ENCODE data around the gene PTTG2. TPM values are rescaled to one million over a fixed set of nuclear protein-coding genes. Genes with fewer than 3 reads are reported as not detected.
"Not testable (repeated sequence)": the region's sequence is repeated elsewhere in the genome, so short reads cannot be mapped to it uniquely, and the experiment has no call there.

Gene PTTG2
- total RNA-seq, 1 donor from 2014 or later, result 1.0 TPM

DNA sequence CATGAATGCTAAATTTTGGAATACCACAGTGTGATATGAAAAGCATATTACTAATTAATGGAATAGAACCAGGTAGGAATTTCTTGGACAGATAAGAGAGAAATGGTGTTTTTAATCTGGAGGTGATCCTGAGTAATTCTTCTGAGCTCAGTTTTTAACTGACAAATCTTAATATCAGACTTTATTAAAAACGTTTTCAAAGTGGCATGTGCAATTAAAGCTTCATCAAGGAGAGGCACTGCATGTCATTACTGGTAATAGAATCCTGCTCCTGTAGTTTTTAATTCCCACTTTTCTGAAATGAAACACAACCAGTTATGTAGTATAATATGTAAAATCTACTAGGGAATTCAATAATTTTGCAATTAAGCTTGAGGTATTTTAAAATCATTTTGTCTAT lies 7.0 kb upstream of the PTTG2 start:
- no peak for DNase-seq
- ATAC-seq, result no peak
- intact Hi-C loops (cut with micrococcal nuclease), result no loop called here

DNA sequence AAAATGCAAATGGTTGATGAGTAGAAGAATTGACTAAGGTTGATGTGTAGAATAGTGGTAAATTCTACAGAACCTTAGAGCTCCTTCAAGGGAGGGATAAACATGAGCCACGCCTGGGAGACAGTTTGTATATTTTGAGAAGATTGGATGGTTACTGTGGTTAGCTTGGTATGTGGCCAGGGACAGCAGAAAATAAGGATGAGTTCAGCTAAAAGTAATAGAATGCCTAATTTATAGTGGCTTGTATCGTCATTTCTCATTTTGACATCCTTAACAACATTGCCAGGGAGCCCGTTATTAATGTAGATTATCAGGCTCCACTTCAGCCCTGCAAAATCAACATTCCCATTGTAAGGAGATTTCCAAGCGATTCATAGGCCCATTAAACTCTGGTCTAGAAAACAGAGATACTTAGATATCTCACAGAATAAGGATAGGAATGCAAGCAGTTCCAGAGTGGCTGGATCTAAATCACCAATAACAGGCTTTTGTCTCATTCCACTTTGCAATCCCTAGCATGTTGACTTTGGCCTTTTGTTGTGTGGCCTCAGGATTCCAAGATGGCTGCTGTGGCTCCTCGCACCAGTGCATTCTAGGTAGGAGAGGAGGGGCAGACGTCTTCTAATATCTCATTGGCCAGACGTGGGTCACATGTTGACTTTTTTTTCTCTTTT lies 6.4 kb upstream of the PTTG2 start:
- intact Hi-C loops (cut with micrococcal nuclease), result no loop called here
- DNase-seq (no peak), ATAC-seq (no peak)

GRCh38 chr4:37956941-37957340 lies 3.3 kb upstream of the PTTG2 start:
- intact Hi-C loops (cut with micrococcal nuclease), result no loop called here
- DNase-seq, result no peak
- ATAC-seq, result no peak

DNA sequence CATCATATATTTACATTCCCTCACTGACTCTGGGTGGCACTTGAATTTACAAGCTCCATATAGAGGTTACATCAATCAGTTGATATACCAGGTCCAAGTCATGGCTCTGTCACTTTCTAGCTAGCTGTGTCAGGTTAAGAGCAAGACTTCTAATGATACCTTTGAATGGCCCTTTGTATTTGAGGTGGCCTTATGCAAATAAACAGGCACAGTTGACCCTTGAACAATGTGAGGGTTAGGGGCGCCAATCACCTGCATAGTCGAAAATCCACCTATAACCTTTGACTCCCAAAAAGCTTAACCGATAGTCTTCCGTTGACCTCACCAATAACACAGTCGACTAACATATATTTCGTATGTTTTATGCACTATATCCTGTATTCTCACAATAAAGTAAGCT lies 1.3 kb upstream of the PTTG2 start:
- DNase-seq (no peak), ATAC-seq (no peak)
- intact Hi-C loops (cut with micrococcal nuclease), result no loop called here

DNA sequence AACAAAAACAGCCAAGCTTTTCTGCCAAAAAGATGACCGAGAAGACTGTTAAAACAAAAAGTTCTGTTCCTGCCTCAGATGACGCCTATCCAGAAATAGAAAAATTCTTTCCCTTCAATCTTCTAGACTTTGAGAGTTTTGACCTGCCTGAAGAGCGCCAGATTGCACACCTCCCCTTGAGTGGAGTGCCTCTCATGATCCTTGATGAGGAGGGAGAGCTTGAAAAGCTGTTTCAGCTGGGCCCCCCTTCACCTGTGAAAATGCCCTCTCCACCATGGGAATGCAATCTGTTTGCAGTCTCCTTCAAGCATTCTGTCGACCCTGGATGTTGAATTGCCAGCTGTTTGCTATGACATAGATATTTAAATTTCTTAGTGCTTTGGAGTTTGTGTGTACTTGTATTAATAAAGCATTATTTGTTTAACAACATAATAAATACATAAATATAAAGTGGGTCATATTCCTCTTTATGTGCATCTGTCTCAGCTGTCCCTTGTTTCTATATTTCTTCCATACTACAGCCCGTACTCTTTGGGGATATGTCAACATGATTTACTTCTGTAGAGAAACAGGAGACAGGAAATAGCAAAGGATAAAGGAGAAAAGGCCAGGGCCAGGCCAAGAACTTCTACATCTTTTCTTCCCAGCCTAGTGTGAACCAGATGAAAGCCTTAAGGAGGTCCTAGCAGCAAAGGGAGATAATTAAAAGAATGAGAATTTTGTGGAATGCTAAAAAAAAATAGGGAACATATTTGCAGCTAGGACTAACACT lies 667 bp downstream of the PTTG2 start:
- DNase-seq (no peak), ATAC-seq (no peak)
- intact Hi-C loops (cut with micrococcal nuclease), result no loop called here

DNA sequence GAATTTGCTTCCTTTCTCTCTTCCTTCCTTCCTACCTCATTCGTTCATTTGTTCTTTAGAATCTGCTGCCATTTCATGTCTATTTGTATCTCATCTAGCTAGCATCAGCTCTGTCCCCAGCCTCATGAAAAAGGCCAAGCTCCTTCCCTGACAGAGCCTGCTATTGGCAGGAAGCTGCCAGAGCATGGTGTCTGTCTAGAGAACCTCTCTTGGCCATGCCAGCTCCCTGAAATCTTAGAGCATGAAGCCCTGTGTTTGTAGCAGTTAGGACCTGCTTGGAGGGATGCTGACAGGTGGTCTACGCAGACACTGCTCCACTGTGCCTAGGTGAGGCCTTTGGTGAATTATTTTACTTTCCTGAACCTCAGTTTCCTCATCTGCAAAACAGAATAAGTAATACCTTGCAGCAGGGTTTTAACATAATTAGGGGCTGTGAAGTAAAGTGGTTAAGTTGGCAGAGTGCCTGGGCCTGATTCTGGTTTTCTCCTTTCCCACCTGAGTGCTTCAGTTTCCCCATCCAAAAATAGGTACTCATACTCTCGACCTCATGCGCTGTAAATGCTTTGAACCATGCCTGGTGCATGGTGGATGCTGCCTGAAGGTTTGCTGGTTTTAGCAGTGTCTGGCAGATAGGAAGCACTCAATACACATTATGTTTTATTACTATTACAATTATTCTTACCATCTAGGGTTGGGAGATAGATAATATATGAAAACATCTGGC lies 4.7 kb downstream of the PTTG2 start:
- no peak for ATAC-seq
- no peak for DNase-seq
- intact Hi-C loops (cut with micrococcal nuclease), result no loop called here

DNA sequence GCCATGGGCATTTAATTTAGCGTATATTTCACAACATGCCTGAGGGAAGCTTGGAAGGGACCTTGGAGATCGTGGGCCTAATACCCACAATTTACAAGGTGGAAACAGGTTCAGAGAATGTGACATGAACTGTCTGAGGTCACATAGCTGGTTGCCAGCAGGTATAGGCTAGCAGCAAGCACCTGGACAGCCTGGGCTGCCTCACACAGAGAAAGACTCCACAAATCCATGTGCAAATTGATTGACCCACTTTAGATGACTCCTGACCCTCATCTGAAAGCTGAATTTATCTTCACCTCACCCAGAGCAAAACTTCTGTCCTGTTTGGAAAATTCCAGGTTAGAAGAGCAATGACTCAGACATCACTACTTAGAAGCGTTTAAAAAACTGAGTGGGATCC lies 5.8 kb downstream of the PTTG2 start:
- ATAC-seq (no peak), DNase-seq (no peak)
- intact Hi-C loops (cut with micrococcal nuclease), result no loop called here

- intact Hi-C loops (cut with micrococcal nuclease), result no loop called here
- no peak for DNase-seq
Observed at GRCh38 chr4:37967736-37968135, 7.5 kb downstream of the PTTG2 start.

DNA sequence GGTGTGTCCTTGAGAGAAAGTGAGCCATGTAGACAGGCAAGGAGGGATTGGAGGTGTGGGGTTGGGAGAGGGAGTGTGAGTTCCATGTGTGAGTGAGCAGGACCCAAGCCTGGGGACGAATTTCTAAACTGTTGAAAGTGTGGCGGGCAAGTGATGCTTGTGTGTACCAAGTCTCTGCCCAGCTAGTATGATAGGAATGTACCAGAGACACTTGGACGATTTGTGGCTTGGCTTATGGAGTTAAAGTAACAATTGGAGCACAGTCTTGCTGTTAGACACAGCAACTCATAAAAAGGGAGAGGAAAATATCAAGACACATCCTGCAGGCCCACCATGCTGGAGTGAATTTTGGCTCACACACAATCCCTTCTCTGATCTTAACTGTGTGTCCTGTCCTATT lies 8.5 kb downstream of the PTTG2 start:
- intact Hi-C loops (cut with micrococcal nuclease), result no loop called here
- ATAC-seq (no peak), DNase-seq (no peak)

More at GRCh38 chr4:37967736-37968135, 7.5 kb downstream of the PTTG2 start:
- ATAC-seq, result no peak

GRCh38 chr4:37970702-37971101 lies 10.5 kb downstream of the PTTG2 start:
- DNase-seq, result peak; percentile 81
- intact Hi-C loops (cut with micrococcal nuclease), result no loop called here
- peak; percentile 89 for ATAC-seq

DNA sequence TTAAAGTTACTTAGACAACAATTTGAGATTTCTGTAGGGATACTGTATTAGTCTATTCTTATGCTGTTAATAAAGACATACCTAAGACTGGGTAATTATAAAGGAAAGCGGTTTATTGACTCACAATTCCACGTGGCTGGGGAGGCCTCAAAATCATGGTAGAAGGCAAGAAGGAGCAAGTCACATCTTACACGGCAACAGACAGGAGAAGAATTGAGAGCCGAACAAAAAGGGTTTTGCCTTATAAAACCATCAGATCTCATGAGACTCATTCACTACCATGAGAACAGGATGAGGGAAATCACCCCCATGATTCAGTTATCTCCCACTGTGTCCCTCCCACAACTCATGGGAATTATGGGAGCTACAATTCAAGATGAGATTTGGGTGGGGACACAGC lies 11.0 kb downstream of the PTTG2 start:
- intact Hi-C loops (cut with micrococcal nuclease), result no loop called here
- ATAC-seq (no peak), DNase-seq (no peak)

- no peak for DNase-seq
- intact Hi-C loops (cut with micrococcal nuclease), result no loop called here
- ATAC-seq, result no peak
Observed at GRCh38 chr4:37973441-37973840, 13.2 kb downstream of the PTTG2 start.

GRCh38 chr4:37975321-37975822 lies 15.2 kb downstream of the PTTG2 start:
- intact Hi-C loops (cut with micrococcal nuclease); ATAC-seq; DNase-seq: not testable (repeated sequence)

- DNase-seq, result no peak
- ATAC-seq, result no peak
- intact Hi-C loops (cut with micrococcal nuclease), result no loop called here
Observed at GRCh38 chr4:37976507-37976906, 16.3 kb downstream of the PTTG2 start.

- intact Hi-C loops (cut with micrococcal nuclease), result no loop called here
- ATAC-seq (peak; percentile 87), DNase-seq (peak; percentile 91)
Observed at GRCh38 chr4:37976991-37977470, 16.8 kb downstream of the PTTG2 start.

GRCh38 chr4:37977471-37978247 lies 17.5 kb downstream of the PTTG2 start:
- ATAC-seq (peak; percentile 83), DNase-seq (peak; percentile 87)
- intact Hi-C loops (cut with micrococcal nuclease), result no loop called here

DNA sequence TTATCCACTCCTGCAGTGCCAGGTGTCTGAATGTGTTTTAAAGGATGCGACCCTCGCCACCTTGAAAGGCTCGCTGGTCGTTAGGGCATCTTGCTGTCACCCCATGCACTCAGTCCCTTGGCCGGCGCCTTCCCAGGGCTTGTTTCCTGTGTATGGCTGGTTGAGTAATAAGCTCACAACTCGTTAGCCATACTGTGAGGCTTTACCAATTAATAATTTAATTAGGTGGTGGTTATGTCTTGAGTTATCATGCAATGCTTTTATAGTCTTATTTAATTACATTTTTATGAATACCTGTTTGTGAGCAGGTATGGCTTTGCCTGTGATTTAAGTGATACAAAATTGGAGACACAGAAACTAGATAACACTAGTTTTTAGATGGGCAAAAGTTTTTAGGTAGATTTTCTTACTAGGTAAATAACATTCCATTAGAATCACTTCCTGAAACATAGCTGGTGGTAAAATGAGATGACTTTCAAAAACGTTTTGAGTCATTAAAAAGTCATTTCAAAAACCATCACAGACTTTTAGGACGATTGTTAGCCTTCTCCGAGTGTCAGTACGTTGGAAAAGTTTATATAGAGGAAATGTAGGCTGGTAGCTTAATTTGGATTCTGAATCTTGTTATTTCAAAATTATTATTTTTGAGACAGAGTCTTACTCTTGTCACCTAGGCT lies 18.2 kb downstream of the PTTG2 start:
- peak; percentile 12 for ATAC-seq

DNA sequence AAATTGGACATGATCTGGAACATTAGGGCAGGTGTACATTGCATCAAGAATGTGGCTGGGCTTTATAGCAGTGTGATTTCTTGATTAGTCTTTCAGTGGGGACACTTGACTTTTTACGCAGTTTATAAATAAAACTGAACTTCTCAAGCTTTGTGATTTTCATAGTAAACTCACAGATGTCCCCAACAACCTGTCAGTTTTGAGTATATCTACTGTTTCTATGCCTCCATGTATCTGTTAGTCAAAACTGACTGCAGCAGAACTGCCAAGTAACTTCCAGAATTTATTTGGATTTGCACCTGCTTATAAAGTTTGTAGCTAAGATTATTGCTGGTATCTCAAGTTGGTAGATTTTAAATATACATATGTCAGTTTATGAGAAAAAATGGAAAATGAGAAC lies 20.0 kb downstream of the PTTG2 start:
- intact Hi-C loops (cut with micrococcal nuclease), result no loop called here
- ATAC-seq (no peak), DNase-seq (no peak)

More for the DNA sequence above, 18.2 kb downstream of the PTTG2 start:
- intact Hi-C loops (cut with micrococcal nuclease), result no loop called here
- DNase-seq, result peak; percentile 51

GRCh38 chr4:37981425-37981824 lies 21.2 kb downstream of the PTTG2 start:
- DNase-seq, result no peak
- intact Hi-C loops (cut with micrococcal nuclease), result no loop called here
- ATAC-seq, result peak; percentile 8

Data from left ventricle myocardium superior (tissue), 1 donor.